Subcutaneous abdominal adipose tissue (tissue), 5 donors: ENCODE measurements around the gene SMU1.
A peak's percentile ranks its signal among the peaks of the same experiment; 100 is the strongest.

Source experiments
- H3K27ac ChIP-seq: one replicate; pipeline ENCODE4 v1.7.0; 2013; ENCODE audit warnings: low read depth, mild to moderate bottlenecking, inconsistent platforms, low read length, moderate library complexity
- H3K27me3 ChIP-seq, 5 donors: one replicate each; pipeline ENCODE4 v1.7.0; 2013; ENCODE audit warnings: low read length in 5 of 5, inconsistent platforms in 1 of 5; ENCODE audit not compliant: control insufficient read depth in 5 of 5, insufficient read depth in 4 of 5
- H3K36me3 ChIP-seq, 5 donors: one replicate each; pipeline ENCODE4 v1.7.0; 2013; ENCODE audit warnings: low read length in 5 of 5; ENCODE audit not compliant: control insufficient read depth in 5 of 5, insufficient read depth in 5 of 5
- H3K4me1 ChIP-seq, 5 donors: one replicate each; pipeline ENCODE4 v1.7.0; 2013; ENCODE audit warnings: low read length in 5 of 5, mild to moderate bottlenecking in 3 of 5, moderate library complexity in 1 of 5; ENCODE audit not compliant: control insufficient read depth in 5 of 5, insufficient read depth in 5 of 5
- H3K4me3 ChIP-seq, 5 donors: one replicate each; pipeline ENCODE4 v1.7.0; 2013; ENCODE audit warnings: low read length in 5 of 5, low read depth in 1 of 5
- H3K9ac ChIP-seq, 5 donors: one replicate each; pipeline ENCODE4 v1.7.0; 2013; ENCODE audit warnings: low read length in 5 of 5, mild to moderate bottlenecking in 4 of 5, moderate library complexity in 3 of 5
- H3K9me3 ChIP-seq, 5 donors: one replicate each; pipeline ENCODE4 v1.7.0; 2013; ENCODE audit warnings: low read length in 5 of 5; ENCODE audit not compliant: control insufficient read depth in 5 of 5
- donor health status: healthy.
- donor health status: healthy.
- donor health status: healthy.
- donor health status: healthy.
- donor health status: healthy.

The SMU1 gene

GRCh38 chr9:33114746-33115145 is 38.3 kb upstream of the SMU1 start:
- no peaks in the 10 kb centered on the region for H3K27me3 ChIP-seq
- peaks cover 2 to 18% (median 3%) of the 10 kb centered on the region in 5 donors for H3K4me1 ChIP-seq
- H3K27ac ChIP-seq = no peak overlapping the region
- no peak overlapping the region for H3K4me3 ChIP-seq
- H3K9me3 ChIP-seq = no peaks in the 10 kb centered on the region
- peaks cover 0 to 67% (median 60%) of the 10 kb centered on the region in 5 donors for H3K36me3 ChIP-seq
- no peak overlapping the region for H3K9ac ChIP-seq

- H3K4me3 ChIP-seq = no peak overlapping the region
- peaks cover 0 to 65% (median 55%) of the 10 kb centered on the region in 5 donors for H3K36me3 ChIP-seq
- no peak overlapping the region for H3K27ac ChIP-seq
- H3K27me3 ChIP-seq = no peaks in the 10 kb centered on the region
- no peaks in the 10 kb centered on the region for H3K9me3 ChIP-seq
- H3K4me1 ChIP-seq = peaks cover 2 to 26% (median 9%) of the 10 kb centered on the region in 5 donors
- H3K9ac ChIP-seq = no peak overlapping the region
Measured at GRCh38 chr9:33113799-33114547, 37.5 kb upstream of the SMU1 start.

GRCh38 chr9:33112094-33112493 is 35.6 kb upstream of the SMU1 start:
- H3K36me3 ChIP-seq = peaks cover 0 to 63% (median 49%) of the 10 kb centered on the region in 5 donors
- peaks cover 2 to 27% (median 14%) of the 10 kb centered on the region in 5 donors for H3K4me1 ChIP-seq

GRCh38 chr9:33111631-33112030 is 35.2 kb upstream of the SMU1 start:
- no peak overlapping the region for H3K9ac ChIP-seq
- H3K36me3 ChIP-seq = peaks cover 0 to 63% (median 49%) of the 10 kb centered on the region in 5 donors
- H3K9me3 ChIP-seq = no peaks in the 10 kb centered on the region
- no peak overlapping the region for H3K4me3 ChIP-seq
- H3K27ac ChIP-seq = no peak overlapping the region
- peaks cover 2 to 27% (median 19%) of the 10 kb centered on the region in 5 donors for H3K4me1 ChIP-seq
- H3K27me3 ChIP-seq = no peaks in the 10 kb centered on the region

More at GRCh38 chr9:33112094-33112493, 35.6 kb upstream of the SMU1 start:
- no peak overlapping the region for H3K4me3 ChIP-seq
- H3K27ac ChIP-seq = no peak overlapping the region
- H3K9me3 ChIP-seq = no peaks in the 10 kb centered on the region
- H3K9ac ChIP-seq = no peak overlapping the region
- no peaks in the 10 kb centered on the region for H3K27me3 ChIP-seq

GRCh38 chr9:33110686-33111085 is 34.2 kb upstream of the SMU1 start:
- no peaks in the 10 kb centered on the region for H3K9me3 ChIP-seq
- H3K4me3 ChIP-seq = no peak overlapping the region
- H3K27me3 ChIP-seq = no peaks in the 10 kb centered on the region
- no peak overlapping the region for H3K27ac ChIP-seq
- peaks cover 3 to 31% (median 24%) of the 10 kb centered on the region in 5 donors for H3K4me1 ChIP-seq
- H3K36me3 ChIP-seq = peaks cover 0 to 63% (median 48%) of the 10 kb centered on the region in 5 donors
- H3K9ac ChIP-seq = no peak overlapping the region

GRCh38 chr9:33109850-33110595 is 33.5 kb upstream of the SMU1 start:
- Histone ChIP-seq H3K9me3 (no peaks in the 10 kb centered on the region), H3K4me3 (no peak overlapping the region), H3K36me3 (peaks cover 0 to 60% (median 42%) of the 10 kb centered on the region in 5 donors), H3K27ac (peak overlapping the region; percentile 46), H3K27me3 (no peaks in the 10 kb centered on the region), H3K9ac (peak overlapping the region in 2 of 5 donors; percentile 19 to 29), H3K4me1 (peaks cover 3 to 31% (median 25%) of the 10 kb centered on the region in 5 donors)

GRCh38 chr9:33109097-33109496 is 32.6 kb upstream of the SMU1 start:
- Histone ChIP-seq H3K4me1 (peaks cover 3 to 31% (median 25%) of the 10 kb centered on the region in 5 donors), H3K27me3 (no peaks in the 10 kb centered on the region), H3K4me3 (no peak overlapping the region), H3K27ac (peak overlapping the region; percentile 46), H3K9me3 (no peaks in the 10 kb centered on the region), H3K9ac (peak overlapping the region in 1 of 5 donors; percentile 19), H3K36me3 (peaks cover 0 to 50% (median 33%) of the 10 kb centered on the region in 5 donors)

- peaks cover 0 to 44% (median 28%) of the 10 kb centered on the region in 5 donors for H3K36me3 ChIP-seq
- H3K4me3 ChIP-seq = no peak overlapping the region
- H3K27ac ChIP-seq = no peak overlapping the region
- no peaks in the 10 kb centered on the region for H3K9me3 ChIP-seq
- peaks cover 3 to 31% (median 28%) of the 10 kb centered on the region in 5 donors for H3K4me1 ChIP-seq
- H3K27me3 ChIP-seq = no peaks in the 10 kb centered on the region
- H3K9ac ChIP-seq = no peak overlapping the region
Measured at GRCh38 chr9:33108472-33108871, 32.0 kb upstream of the SMU1 start.

GRCh38 chr9:33107762-33108161 is 31.3 kb upstream of the SMU1 start:
- Histone ChIP-seq H3K27me3 (peaks cover 0 to under 1% (median 0%) of the 10 kb centered on the region in 5 donors), H3K9ac (peak overlapping the region in 3 of 5 donors; percentile 15 to 49 (median 47)), H3K36me3 (peaks cover 0 to 37% (median 21%) of the 10 kb centered on the region in 5 donors), H3K9me3 (peaks cover 0 to under 1% (median 0%) of the 10 kb centered on the region in 5 donors), H3K27ac (peak overlapping the region; percentile 72), H3K4me1 (peaks cover 4 to 33% (median 28%) of the 10 kb centered on the region in 5 donors), H3K4me3 (peak overlapping the region in 2 of 5 donors; percentile 0 to 9)
